ENCODE measurements around the gene IFT122.

IFT122 gene

GRCh38 chr3:129442486-129442885 is 2.5 kb downstream of the IFT122 start:
- no peak for DNase-seq

DNA sequence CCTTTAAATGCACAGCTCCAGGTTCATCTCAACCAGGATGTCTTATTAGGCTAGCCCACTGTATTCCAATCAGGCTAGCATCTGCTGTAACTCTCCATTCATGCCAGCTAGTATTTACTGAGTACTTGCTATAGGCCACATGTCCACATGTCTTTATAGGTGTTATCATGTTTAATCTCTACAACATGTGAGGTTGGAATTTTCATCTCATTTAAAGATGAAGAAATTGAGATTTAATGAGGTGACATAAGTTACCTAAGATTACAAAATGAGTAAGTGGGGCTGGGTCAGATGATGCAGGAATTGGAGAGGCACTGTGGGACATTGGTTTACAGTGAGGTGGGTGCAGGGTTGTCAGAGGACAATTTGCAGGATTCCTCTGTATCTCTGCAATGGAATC is 2.9 kb downstream of the IFT122 start:
- no peak for DNase-seq

GRCh38 chr3:129445471-129445870 is 5.4 kb downstream of the IFT122 start:
- no peak for DNase-seq

GRCh38 chr3:129446926-129447325 is 6.9 kb downstream of the IFT122 start:
- no peak for DNase-seq

- DNase-seq: no peak
Measured at GRCh38 chr3:129448186-129448895, 8.3 kb downstream of the IFT122 start.

- DNase-seq: no peak
Measured at GRCh38 chr3:129449279-129450115, 9.5 kb downstream of the IFT122 start.

GRCh38 chr3:129453732-129454131 is 13.7 kb downstream of the IFT122 start:
- no peak for DNase-seq

DNA sequence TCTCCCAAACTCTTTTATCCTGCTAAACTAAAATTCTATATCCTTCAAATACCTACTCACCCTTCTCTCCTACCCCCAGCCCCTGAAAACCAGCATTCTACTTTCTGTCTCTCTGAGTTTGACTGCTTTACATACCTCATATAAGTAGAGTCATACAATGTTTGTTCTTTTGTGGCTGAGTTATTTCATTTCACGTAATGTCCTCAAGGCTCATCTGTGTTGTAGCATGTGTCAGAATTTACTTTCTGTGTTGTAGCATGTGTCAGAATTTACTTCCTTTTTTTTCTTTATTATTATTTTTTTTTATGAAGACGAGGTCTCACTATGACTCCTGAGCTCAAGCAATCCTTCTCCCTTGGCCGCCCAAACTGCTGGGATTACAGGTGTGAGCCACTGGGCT is 20.1 kb downstream of the IFT122 start:
- no peak for DNase-seq

- no peak for DNase-seq
Measured at GRCh38 chr3:129460572-129460971, 20.5 kb downstream of the IFT122 start.

DNA sequence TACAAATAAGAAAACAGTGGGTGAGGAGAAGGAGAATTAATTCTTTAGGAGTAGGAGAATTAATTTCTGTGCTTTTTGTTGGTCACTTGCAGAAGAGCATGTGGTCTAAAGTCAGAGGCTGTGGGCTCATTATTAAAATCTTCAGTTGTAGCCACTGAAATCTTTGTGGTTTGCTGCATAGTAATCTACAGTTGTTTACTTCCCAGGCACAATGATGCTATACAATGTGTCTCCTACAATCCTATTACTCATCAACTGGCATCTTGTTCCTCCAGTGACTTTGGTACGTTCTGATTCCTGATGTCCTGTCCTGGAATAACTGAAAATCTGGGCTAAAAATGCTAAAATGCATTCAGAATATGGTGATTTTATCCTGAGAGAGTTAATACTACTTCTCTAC is 21.0 kb downstream of the IFT122 start:
- DNase-seq: no peak

DNA sequence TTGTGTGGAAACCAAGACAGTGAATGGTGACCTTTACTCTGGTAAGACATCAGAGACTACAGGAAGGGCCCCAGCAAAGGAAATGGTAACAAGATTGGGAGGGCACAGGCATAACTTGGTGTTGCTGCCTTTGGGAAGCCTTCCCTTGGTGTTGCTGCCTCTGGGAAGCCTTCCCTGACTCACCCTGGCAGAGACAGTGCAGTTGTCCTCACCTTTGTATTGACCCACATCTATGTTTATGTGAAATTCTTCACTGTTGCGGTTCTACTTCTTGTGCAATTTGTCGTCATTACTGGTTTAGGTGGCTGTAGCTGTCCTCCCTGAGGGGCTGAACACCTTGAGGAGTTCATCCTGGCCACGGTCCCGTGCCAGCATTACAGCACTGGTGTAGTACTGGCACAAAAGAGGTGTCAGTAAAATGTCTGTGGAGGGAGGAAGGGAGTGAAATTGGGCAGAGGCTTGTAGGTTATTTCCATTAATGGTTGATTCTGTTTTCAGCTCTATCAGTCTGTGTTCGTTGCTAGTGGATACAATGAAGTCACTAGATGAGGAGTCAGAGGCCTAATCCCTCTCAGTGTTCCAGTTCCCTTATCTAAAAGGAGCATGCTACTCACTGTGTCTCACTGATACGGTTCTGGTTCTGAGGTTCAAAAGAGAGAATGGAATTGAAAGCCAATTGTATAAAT is 21.6 kb downstream of the IFT122 start:
- DNase-seq: no peak

- no peak for DNase-seq
Measured at GRCh38 chr3:129462361-129462968, 22.4 kb downstream of the IFT122 start.

DNA sequence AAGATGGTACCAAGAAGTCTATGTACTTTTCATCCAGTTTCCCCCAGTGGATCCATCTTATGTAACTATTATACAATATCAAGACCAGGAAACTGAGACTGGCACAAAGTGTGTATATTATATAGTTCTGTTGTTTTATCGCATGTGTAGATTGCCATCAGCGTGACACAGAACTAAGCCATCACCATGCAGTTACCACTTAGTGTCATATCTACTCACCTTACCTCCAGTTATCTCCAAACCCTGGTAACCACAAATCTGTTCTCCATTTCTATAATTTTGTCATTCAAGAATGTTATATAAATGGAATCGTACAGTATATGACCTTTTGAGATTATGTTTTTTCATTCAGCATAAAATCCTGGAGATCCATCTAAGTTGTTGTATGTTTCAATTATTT is 23.1 kb downstream of the IFT122 start:
- no peak for DNase-seq

DNA sequence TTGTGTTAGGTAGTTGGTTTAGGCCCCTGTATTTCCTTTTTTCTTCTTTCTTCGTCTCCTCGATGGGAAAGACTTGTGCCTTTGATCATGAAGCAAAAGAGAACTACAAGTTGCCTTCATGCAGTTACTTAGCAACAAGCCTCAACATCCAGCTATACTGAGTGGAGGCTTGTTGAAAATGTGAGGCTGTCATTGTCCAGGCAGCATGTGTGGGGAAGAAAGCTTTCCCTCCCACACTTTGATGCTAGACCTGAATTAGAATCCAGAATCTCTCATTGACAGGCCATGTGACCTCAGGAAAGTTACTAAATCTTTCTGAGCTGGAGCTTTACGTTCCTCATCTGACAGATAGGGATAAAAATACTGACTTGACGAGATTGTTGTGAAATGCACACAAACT is 23.7 kb downstream of the IFT122 start:
- DNase-seq: no peak

DNA sequence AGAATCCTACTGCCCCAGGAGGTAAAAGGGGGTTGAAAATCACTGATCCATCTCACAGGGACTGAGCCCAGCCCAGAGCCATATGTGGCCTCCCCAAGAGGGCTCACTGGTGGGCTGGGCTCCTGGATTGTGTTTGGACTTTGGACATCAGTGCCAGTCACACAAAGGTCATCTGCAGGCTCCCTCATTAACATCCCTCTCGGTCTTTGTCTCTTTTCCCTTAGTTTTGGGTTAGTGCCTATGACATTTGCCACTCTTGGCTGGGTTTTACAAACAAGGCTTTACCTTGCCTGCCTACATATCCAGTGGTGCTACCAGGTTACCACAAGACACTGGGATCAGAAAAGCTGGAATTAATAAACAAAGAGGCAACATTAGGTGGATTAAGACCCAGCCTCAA is 27.9 kb downstream of the IFT122 start:
- DNase-seq: no peak

- DNase-seq: no peak
Measured at GRCh38 chr3:129469026-129469425, 29.0 kb downstream of the IFT122 start.

- no peak for DNase-seq
Measured at GRCh38 chr3:129470861-129471260, 30.8 kb downstream of the IFT122 start.

- no peak for DNase-seq
Measured at GRCh38 chr3:129473067-129473768, 33.2 kb downstream of the IFT122 start.

- no peak for DNase-seq
Measured at GRCh38 chr3:129473769-129474152, 33.7 kb downstream of the IFT122 start.

GRCh38 chr3:129474984-129475804 is 35.2 kb downstream of the IFT122 start:
- no peak for DNase-seq

DNA sequence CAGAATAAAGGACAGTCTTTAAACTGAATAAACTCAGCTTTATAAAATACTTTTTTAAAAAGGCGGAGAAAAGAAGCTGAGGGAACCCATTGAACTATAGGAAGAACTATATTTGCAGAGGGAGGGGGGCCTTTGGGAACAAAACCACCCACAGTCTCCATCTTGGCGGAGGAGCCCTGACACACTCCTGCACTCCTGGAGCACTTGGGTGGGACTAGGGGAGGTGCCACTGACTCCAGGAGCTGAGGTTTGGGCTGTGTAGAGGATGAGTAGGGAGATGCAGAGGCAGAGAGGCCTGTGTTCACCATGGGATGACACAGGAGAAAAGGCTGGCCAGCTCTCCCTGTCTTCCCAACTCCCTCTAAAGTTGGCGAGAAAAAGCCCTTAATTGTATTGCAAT is 35.8 kb downstream of the IFT122 start:
- no peak for DNase-seq

- DNase-seq: no peak
Measured at GRCh38 chr3:129476586-129476985, 36.6 kb downstream of the IFT122 start.
